ENCODE data around the gene DHRSX. TPM values are rescaled to one million over a fixed set of nuclear protein-coding genes. Genes with fewer than 3 reads are reported as not detected.
"Not testable (repeated sequence)": the region's sequence is repeated elsewhere in the genome, so short reads cannot be mapped to it uniquely, and the experiment has no call there.

DHRSX gene
- total RNA-seq, 1 experiment from 2014 or later, result 14.8 TPM

- no peak for DNase-seq (ENCODE audit: low spot score)
Observed at GRCh38 chrX:2224597-2225235, 276.1 kb downstream of the DHRSX start.

GRCh38 chrX:2224161-2224560, 276.6 kb downstream of the DHRSX start:
- no peak for DNase-seq (ENCODE audit: low spot score)

- no peak for DNase-seq (ENCODE audit: low spot score)
Observed at GRCh38 chrX:2220829-2221567, 279.8 kb downstream of the DHRSX start.

GRCh38 chrX:2220296-2220695, 280.5 kb downstream of the DHRSX start:
- DNase-seq (ENCODE audit: low spot score), result no peak

- not testable (repeated sequence) for DNase-seq (ENCODE audit: low spot score)
Observed at GRCh38 chrX:2214138-2214823, 286.5 kb downstream of the DHRSX start.

- DNase-seq (ENCODE audit: low spot score), result not testable (repeated sequence)
Observed at GRCh38 chrX:2211667-2212066, 289.1 kb downstream of the DHRSX start.

- no peak for DNase-seq (ENCODE audit: low spot score)
Observed at GRCh38 chrX:2193273-2193592, 307.5 kb downstream of the DHRSX start.

GRCh38 chrX:2192584-2193272, 308.0 kb downstream of the DHRSX start:
- no peak for DNase-seq (ENCODE audit: low spot score)

GRCh38 chrX:2188840-2189239, 311.9 kb downstream of the DHRSX start:
- no peak for DNase-seq (ENCODE audit: low spot score)

- DNase-seq (ENCODE audit: low spot score), result no peak
Observed at GRCh38 chrX:2188330-2188792, 312.4 kb downstream of the DHRSX start.

- DNase-seq (ENCODE audit: low spot score), result no peak
Observed at GRCh38 chrX:2187352-2188115, 313.2 kb downstream of the DHRSX start.

GRCh38 chrX:2185341-2186082, 315.3 kb downstream of the DHRSX start:
- no peak for DNase-seq (ENCODE audit: low spot score)

GRCh38 chrX:2184089-2184488, 316.7 kb downstream of the DHRSX start:
- no peak for DNase-seq (ENCODE audit: low spot score)

GRCh38 chrX:2183193-2183725, 317.5 kb downstream of the DHRSX start:
- DNase-seq (ENCODE audit: low spot score), result no peak

- no peak for DNase-seq (ENCODE audit: low spot score)
Observed at GRCh38 chrX:2177541-2177940, 323.2 kb downstream of the DHRSX start.

GRCh38 chrX:2176733-2177132, 324.0 kb downstream of the DHRSX start:
- DNase-seq (ENCODE audit: low spot score), result no peak

- DNase-seq (ENCODE audit: low spot score), result no peak
Observed at GRCh38 chrX:2176274-2176673, 324.5 kb downstream of the DHRSX start.

GRCh38 chrX:2172359-2172758, 328.4 kb downstream of the DHRSX start:
- DNase-seq (ENCODE audit: low spot score), result no peak

All from HT-29 (cell line).